Measurements from ENCODE around the gene ATXN7L2. TPM values are rescaled to one million over a fixed set of nuclear protein-coding genes. Genes with fewer than 3 reads are reported as not detected.

ATXN7L2 gene
- total and polyA plus RNA-seq, 5 donors, result 1.4 to 3.3 (median 2.1) TPM

GRCh38 chr1:109509176-109510134 lies 25.8 kb downstream of the ATXN7L2 start, which contains the start of gene AMIGO1:
TSS of gene AMIGO1 (minus strand) at chr1:109509727. CDS start at chr1:109508912, 815 bp downstream.
- WGBS, result under 1% methylated on average over 100 of the region's 100 CpGs

DNA sequence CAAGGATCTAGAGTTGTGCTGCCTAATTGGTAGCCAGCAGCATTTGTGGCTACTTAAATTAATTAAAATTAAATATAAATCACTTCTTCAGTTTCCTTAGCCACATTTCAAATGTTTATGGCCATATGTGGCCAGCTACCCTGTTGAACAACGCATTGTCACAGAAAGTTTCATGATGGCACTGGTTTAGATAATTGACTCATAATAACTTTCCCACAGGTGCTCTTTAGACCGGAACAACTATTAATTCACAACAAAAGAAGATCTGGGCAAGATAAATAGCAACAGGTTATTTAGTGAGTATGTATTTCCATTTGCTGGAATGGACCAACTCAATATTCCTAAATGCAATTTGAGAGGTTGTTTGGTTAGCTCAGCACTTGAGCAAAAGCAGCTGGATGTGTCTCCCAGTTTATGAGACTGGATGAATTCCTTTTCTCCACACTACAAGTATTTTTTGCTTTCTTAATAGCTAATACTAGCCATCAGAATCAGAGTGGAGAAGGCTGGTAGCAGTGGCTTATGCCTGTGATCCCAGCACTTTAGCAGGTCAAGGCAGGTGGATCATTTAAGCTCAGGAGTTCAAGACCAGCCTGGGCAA lies 29.5 kb downstream of the ATXN7L2 start:
- WGBS, result 89% methylated on average over 2 of the region's 2 CpGs
- DNase-seq (no peak), ATAC-seq (no peak)
- Histone ChIP-seq H3K9me3 (ENCODE audit: control insufficient read depth, low read length) (no peaks in the 10 kb centered on the region), H3K4me1 (ENCODE audit: control insufficient read depth, insufficient read depth, low read length) (peaks cover 3% of the 10 kb centered on the region), H3K27ac (ENCODE audit: low read length) (no peak overlapping the region), H3K4me3 (ENCODE audit: low read length) (no peak overlapping the region), H3K27me3 (ENCODE audit: control insufficient read depth, insufficient read depth) (no peaks in the 10 kb centered on the region)
- intact Hi-C loops (cut with DNase I), result no loop called here

More at GRCh38 chr1:109509176-109510134, 25.8 kb downstream of the ATXN7L2 start, which contains the start of gene AMIGO1:
- H3K9me3 ChIP-seq (ENCODE audit: control insufficient read depth, low read length), result no peaks in the 10 kb centered on the region
- intact Hi-C loops (cut with DNase I), result no loop called here
- no peak within 1 kb of the TSS for H3K27ac ChIP-seq (ENCODE audit: low read length)
- H3K27me3 ChIP-seq (ENCODE audit: control insufficient read depth, insufficient read depth), result no peaks in the 10 kb centered on the region
- ATAC-seq (peak; percentile 77 to 84), DNase-seq (peak; percentile 63 to 89 (median 85))
- H3K4me3 ChIP-seq (ENCODE audit: low read length), result peak within 1 kb of the TSS; percentile 75
- peaks cover 3% of the 10 kb centered on the region for H3K4me1 ChIP-seq (ENCODE audit: control insufficient read depth, insufficient read depth, low read length)

DNA sequence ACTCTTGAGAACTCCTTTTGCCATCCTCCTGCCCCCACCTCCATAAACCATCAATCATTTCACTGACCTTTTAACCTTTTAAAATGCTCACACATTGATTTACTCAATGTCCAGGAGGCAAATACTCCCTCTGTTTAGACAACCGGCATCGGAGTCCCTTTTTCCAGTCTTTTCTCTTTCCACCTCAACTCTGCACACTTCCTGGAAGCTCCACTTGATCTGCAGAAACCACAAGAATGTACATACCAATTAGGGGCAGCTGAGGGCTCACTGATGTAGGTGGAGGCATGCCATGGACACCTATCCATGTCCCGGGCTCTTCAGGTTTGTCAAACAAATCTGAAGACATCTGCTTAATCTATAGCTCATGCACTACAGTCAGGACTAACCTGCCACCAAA lies 31.1 kb downstream of the ATXN7L2 start:
- Histone ChIP-seq H3K27me3 (ENCODE audit: control insufficient read depth, insufficient read depth) (no peaks in the 10 kb centered on the region), H3K4me3 (ENCODE audit: low read length) (no peak overlapping the region), H3K4me1 (ENCODE audit: control insufficient read depth, insufficient read depth, low read length) (peaks cover 3% of the 10 kb centered on the region), H3K27ac (ENCODE audit: low read length) (no peak overlapping the region), H3K9me3 (ENCODE audit: control insufficient read depth, low read length) (no peaks in the 10 kb centered on the region)
- intact Hi-C loops (cut with DNase I), result no loop called here
- ATAC-seq, result no peak
- DNase-seq, result no peak
- 76% methylated on average over 3 of the region's 3 CpGs for WGBS

DNA sequence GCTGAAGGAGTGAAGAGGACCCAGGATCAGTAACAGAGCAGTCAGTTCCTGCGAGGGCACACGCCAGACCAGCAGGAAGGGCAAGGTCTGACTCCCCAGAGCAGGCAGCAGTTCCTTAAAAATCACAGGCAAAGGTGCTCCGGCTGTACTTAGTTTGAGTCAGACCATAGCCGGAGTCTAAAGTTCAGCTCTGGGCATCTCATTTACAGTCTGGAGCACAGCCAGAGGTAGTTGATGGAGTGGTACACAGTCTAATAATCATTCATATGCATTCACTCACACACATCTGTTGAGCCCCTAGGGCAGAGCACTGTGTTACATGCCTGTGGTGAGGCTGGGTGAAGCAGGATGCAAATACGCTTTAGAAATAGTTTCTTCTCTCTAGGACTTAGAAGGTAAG lies 33.2 kb downstream of the ATXN7L2 start:
- intact Hi-C loops (cut with DNase I), result no loop called here
- WGBS, result 86% methylated on average over 5 of the region's 5 CpGs
- no peak for ATAC-seq
- H3K27ac ChIP-seq (ENCODE audit: low read length), result no peak overlapping the region
- no peaks in the 10 kb centered on the region for H3K27me3 ChIP-seq (ENCODE audit: control insufficient read depth, insufficient read depth)
- peaks cover 3% of the 10 kb centered on the region for H3K4me1 ChIP-seq (ENCODE audit: control insufficient read depth, insufficient read depth, low read length)
- no peaks in the 10 kb centered on the region for H3K9me3 ChIP-seq (ENCODE audit: control insufficient read depth, low read length)
- no peak overlapping the region for H3K4me3 ChIP-seq (ENCODE audit: low read length)
- no peak for DNase-seq

DNA sequence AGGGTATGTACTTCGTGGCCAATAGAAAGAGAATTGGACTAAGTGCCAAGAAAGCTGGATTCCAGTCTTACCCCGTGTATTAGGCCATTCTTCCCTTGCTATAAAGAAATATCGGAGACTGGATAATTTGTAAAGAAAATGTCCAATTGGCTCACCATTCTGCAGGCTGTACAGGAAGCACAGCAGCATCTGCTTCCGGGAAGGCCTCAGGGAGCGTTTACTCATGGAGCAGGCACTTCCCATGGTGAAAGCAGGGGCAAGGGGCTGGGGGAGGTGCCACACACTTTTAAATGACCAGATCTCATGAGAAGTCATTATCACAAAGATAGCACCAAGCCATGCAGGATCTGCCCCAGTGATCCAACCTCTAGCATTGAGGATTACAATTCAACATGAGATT lies 33.6 kb downstream of the ATXN7L2 start:
- Histone ChIP-seq H3K4me3 (ENCODE audit: low read length) (no peak overlapping the region), H3K27me3 (ENCODE audit: control insufficient read depth, insufficient read depth) (no peaks in the 10 kb centered on the region), H3K4me1 (ENCODE audit: control insufficient read depth, insufficient read depth, low read length) (peaks cover 3% of the 10 kb centered on the region), H3K27ac (ENCODE audit: low read length) (no peak overlapping the region), H3K9me3 (ENCODE audit: control insufficient read depth, low read length) (no peaks in the 10 kb centered on the region)
- ATAC-seq (no peak), DNase-seq (no peak)
- WGBS, result 71% methylated on average over 5 of the region's 5 CpGs
- intact Hi-C loops (cut with DNase I), result no loop called here

DNA sequence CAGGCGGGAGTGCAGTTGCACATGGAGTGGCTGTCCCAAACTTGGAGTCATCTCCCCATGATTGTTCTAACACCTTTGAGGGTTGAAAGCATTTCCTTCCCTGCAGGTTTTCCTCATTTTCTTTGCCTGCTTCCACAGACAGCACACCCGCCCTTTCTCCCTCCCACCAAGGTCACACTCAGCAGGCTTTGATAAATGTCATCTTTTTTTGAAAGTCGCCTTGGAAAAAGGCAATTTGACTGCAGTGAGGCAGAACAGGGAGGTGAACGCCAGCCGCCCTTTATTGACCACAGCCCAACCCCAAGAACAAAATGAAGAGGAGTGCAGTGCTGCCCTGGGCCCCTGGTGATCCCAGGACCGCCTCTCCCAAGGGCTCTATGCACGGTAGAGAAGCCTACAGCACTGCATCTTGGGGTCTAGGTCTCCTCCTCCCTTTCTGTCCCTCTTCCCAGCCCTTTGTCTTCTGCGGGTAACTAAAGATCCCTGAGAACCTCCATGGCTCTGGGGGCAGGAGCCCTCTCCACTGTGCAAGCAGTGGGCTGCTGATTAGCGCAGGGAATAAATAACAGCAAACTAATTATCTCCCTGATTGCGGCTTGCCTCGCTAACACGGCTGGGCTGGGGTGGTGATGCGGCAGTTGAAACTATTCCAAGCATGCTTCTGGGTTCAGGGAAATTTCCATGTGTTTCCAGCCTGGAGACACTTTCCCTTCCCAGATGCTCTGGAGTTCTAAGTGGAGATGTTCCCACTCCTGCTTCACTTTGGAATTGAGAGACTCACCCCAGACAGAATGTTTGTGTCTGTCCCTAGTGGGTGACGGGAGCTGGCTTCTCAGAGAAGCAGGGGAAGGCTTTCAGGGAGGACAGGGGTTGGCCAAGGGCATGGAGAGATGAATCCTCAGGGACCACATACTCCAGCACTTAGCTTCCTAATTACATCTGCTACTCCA lies 37.6 kb downstream of the ATXN7L2 start:
- Histone ChIP-seq H3K27ac (ENCODE audit: low read length) (no peak overlapping the region), H3K27me3 (ENCODE audit: control insufficient read depth, insufficient read depth) (no peaks in the 10 kb centered on the region), H3K4me1 (ENCODE audit: control insufficient read depth, insufficient read depth, low read length) (peaks cover 3% of the 10 kb centered on the region), H3K4me3 (ENCODE audit: low read length) (no peak overlapping the region), H3K9me3 (ENCODE audit: control insufficient read depth, low read length) (no peaks in the 10 kb centered on the region)
- intact Hi-C loops (cut with DNase I), result no loop called here
- 49% methylated on average over 14 of the region's 14 CpGs for WGBS
- ATAC-seq, result no peak
- no peak for DNase-seq

DNA sequence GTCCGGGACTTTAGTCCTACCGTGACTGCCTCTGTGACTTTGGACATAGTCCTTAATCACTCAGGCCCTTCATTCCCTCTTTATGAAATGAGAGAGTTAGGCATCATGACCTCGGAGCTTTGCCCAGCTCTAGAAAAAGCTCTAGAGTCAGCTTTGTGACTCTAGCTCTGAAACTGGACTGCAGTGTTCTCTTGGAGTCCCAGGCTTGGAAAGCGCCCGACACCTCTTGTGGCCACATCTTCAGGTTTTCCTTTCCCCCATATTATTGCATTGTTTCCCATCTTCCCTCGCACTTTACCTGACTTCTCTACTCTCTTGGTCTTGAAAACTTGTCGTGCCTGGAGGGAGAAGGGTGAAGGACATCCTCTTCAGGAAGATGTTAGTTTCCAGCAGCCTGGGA lies 38.3 kb downstream of the ATXN7L2 start:
- intact Hi-C loops (cut with DNase I), result no loop called here
- no peak for DNase-seq

DNA sequence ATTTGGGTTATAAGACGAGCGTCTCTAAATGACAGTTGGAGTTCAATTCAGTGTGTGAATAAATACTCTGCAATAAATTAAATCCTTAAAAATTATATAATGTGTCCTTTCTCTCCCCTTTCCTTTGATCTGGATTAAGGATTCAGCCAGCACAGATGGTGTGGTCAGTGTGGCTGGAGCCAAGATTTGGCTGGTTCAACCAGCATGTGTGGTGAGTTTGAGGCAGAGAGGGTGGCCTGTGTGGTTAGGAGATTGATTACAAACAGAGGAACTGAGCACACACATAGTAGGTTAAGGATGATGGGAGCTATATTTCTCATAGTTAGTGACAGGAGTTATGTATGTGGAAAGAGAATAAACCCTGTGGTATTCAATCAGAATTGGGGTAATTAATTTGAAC lies 40.0 kb downstream of the ATXN7L2 start:
- ATAC-seq, result no peak

More for the DNA sequence above, 38.3 kb downstream of the ATXN7L2 start:
- Histone ChIP-seq H3K9me3 (ENCODE audit: control insufficient read depth, low read length) (no peaks in the 10 kb centered on the region), H3K4me3 (ENCODE audit: low read length) (no peak overlapping the region), H3K27ac (ENCODE audit: low read length) (no peak overlapping the region), H3K4me1 (ENCODE audit: control insufficient read depth, insufficient read depth, low read length) (peaks cover 3% of the 10 kb centered on the region), H3K27me3 (ENCODE audit: control insufficient read depth, insufficient read depth) (no peaks in the 10 kb centered on the region)
- 81% methylated on average over 7 of the region's 7 CpGs for WGBS
- no peak for ATAC-seq

GRCh38 chr1:109527098-109527811 lies 43.5 kb downstream of the ATXN7L2 start:
- intact Hi-C loops (cut with DNase I), result loop anchor here in 1 of 4 donors (2.0 kb wide), 1 partner anchor 30 kb away; no protein-coding TSS in a partner anchor
- Histone ChIP-seq H3K4me1 (ENCODE audit: control insufficient read depth, insufficient read depth, low read length) (no peaks in the 10 kb centered on the region), H3K27me3 (ENCODE audit: control insufficient read depth, insufficient read depth) (no peaks in the 10 kb centered on the region), H3K9me3 (ENCODE audit: control insufficient read depth, low read length) (no peaks in the 10 kb centered on the region), H3K4me3 (ENCODE audit: low read length) (no peak overlapping the region), H3K27ac (ENCODE audit: low read length) (no peak overlapping the region)
- DNase-seq, result no peak
- no peak for ATAC-seq
- WGBS, result 76% methylated on average over 14 of the region's 14 CpGs

More for the DNA sequence above, 40.0 kb downstream of the ATXN7L2 start:
- intact Hi-C loops (cut with DNase I), result no loop called here
- no peaks in the 10 kb centered on the region for H3K27me3 ChIP-seq (ENCODE audit: control insufficient read depth, insufficient read depth)
- H3K9me3 ChIP-seq (ENCODE audit: control insufficient read depth, low read length), result no peaks in the 10 kb centered on the region
- no peak for DNase-seq
- WGBS, result 89% methylated on average over 2 of the region's 2 CpGs
- H3K27ac ChIP-seq (ENCODE audit: low read length), result no peak overlapping the region
- no peak overlapping the region for H3K4me3 ChIP-seq (ENCODE audit: low read length)
- H3K4me1 ChIP-seq (ENCODE audit: control insufficient read depth, insufficient read depth, low read length), result peaks cover 3% of the 10 kb centered on the region

Data from right cardiac atrium (tissue), 5 donors.